Smooth muscle cell (in vitro differentiated cells): Measurements from ENCODE around the gene ZNF133. TPM values are rescaled to one million over a fixed set of nuclear protein-coding genes. Genes with fewer than 3 reads are reported as not detected.
"Not testable (repeated sequence)": the region's sequence is repeated elsewhere in the genome, so short reads cannot be mapped to it uniquely, and the experiment has no call there.

Experiments
- DNase-seq: peaks from one replicate; lab custom pipeline; 2025; ENCODE audit not compliant: unreplicated experiment; lab: John Stamatoyannopoulos, UW
- H2AFZ ChIP-seq: fragments of 200-600 bp; sonication (generic); 2 replicates; pipeline ENCODE4 v1.6.0; 2016; ENCODE audit warnings: antibody characterized with exemption, low read depth, mild to moderate bottlenecking
- H3F3A ChIP-seq: fragments of 200-600 bp; sonication (generic); 2 replicates; pipeline ENCODE4 v1.6.0; 2017; ENCODE audit warnings: antibody characterized with exemption, low read depth
- H3K27ac ChIP-seq: fragments of 200-600 bp; sonication (generic); 2 replicates; pipeline ENCODE4 v1.5.1; 2016; ENCODE audit warnings: low read depth, mild to moderate bottlenecking
- H3K27me3 ChIP-seq: fragments of 200-600 bp; sonication (generic); 2 replicates; pipeline ENCODE4 v1.6.1; 2016; ENCODE audit warnings: low read depth, mild to moderate bottlenecking
- H3K36me3 ChIP-seq: fragments of 200-600 bp; sonication (generic); 2 replicates; pipeline ENCODE4 v1.5.1; 2016; ENCODE audit warnings: low read depth
- H3K4me1 ChIP-seq: fragments of 200-600 bp; sonication (generic); 2 replicates; pipeline ENCODE4 v1.5.1; 2016; ENCODE audit warnings: low read depth
- H3K4me2 ChIP-seq: fragments of 200-600 bp; sonication (generic); 2 replicates; pipeline ENCODE4 v1.6.0; 2016; ENCODE audit warnings: mild to moderate bottlenecking
- H3K4me3 ChIP-seq: fragments of 200-600 bp; sonication (generic); 2 replicates; pipeline ENCODE4 v1.5.1; 2016; ENCODE audit warnings: mild to moderate bottlenecking
- H3K79me2 ChIP-seq: fragments of 200-600 bp; sonication (generic); 2 replicates; pipeline ENCODE4 v1.6.0; 2016; ENCODE audit warnings: low read depth, mild to moderate bottlenecking
- H3K9ac ChIP-seq: fragments of 200-600 bp; sonication (generic); 2 replicates; pipeline ENCODE4 v1.6.0; 2016; ENCODE audit warnings: low read depth
- H3K9me3 ChIP-seq: fragments of 200-600 bp; sonication (generic); replicated peaks from 2 replicates; pipeline ENCODE4 v1.5.1; 2016; ENCODE audit warnings: low read depth
- H4K20me1 ChIP-seq: fragments of 200-600 bp; sonication (generic); 2 replicates; pipeline ENCODE4 v1.6.0; 2016; ENCODE audit warnings: low read depth
- WGBS: methylation state at CpG from one replicate; pipeline ENCODE4 v1.1.7; 2016; ENCODE audit warnings: low lambda C conversion rate; 5-methylcytosine and 5-hydroxymethylcytosine counted together
- polyA plus RNA-seq: library from polyadenylated mRNA; unstranded; fragments of >200 nt; fragmentation: Nextera tagmentation; extraction: Ambion mirVana; gene quantifications from 2 replicates; pipeline ENCODE4 v1.2.1, GENCODE V29; 2016
- total RNA-seq: library from RNA; depleted of rRNA; stranded (reverse); fragments of >200 nt; gene quantifications from 2 replicates; pipeline ENCODE4 v1.2.3, GENCODE V29; 2014
- TF ChIP-seq, protein P1 (sequence below): fragments of 200-600 bp; sonication (generic); IDR thresholded peaks from 2 replicates; pipeline ENCODE4 v1.5.1; 2017; ENCODE audit warnings: borderline replicate concordance, mild to moderate bottlenecking, antibody characterized with exemption; ENCODE audit not compliant: insufficient read depth, poor library complexity, severe bottlenecking

The ZNF133 gene
- total and polyA plus RNA-seq, 2 experiments from 2014 or later = 12.5 to 22.4 TPM

DNA sequence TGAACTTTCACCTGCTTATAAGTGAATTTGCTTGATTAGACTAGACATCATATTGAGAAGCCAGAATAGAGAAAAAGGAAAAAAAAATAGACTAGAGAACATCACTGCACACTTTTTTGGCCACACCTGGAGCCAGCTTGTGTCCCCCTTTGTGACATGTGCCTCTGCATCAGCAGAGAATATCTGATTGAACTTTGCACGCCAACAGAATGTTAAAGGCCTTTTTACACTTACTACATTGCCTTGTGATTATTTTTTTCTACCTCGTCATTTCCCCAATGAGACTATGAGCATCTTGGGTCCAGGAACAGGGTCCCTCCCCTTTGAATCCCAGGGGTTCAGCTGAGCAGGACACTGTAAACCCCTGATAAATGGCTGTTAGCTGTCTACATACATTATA lies 17.2 kb upstream of the ZNF133 start:
- 94% methylated on average over 2 of the region's 2 CpGs for WGBS
- H3K4me3 ChIP-seq = no peak overlapping the region
- H3K27ac ChIP-seq = no peak overlapping the region
- H3K9ac ChIP-seq = no peak overlapping the region
- H2AFZ ChIP-seq = no peak overlapping the region
- TF ChIP-seq, protein P1, sequence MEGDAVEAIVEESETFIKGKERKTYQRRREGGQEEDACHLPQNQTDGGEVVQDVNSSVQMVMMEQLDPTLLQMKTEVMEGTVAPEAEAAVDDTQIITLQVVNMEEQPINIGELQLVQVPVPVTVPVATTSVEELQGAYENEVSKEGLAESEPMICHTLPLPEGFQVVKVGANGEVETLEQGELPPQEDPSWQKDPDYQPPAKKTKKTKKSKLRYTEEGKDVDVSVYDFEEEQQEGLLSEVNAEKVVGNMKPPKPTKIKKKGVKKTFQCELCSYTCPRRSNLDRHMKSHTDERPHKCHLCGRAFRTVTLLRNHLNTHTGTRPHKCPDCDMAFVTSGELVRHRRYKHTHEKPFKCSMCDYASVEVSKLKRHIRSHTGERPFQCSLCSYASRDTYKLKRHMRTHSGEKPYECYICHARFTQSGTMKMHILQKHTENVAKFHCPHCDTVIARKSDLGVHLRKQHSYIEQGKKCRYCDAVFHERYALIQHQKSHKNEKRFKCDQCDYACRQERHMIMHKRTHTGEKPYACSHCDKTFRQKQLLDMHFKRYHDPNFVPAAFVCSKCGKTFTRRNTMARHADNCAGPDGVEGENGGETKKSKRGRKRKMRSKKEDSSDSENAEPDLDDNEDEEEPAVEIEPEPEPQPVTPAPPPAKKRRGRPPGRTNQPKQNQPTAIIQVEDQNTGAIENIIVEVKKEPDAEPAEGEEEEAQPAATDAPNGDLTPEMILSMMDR = no peak
- no peaks in the 10 kb centered on the region for H3K36me3 ChIP-seq
- no peaks in the 10 kb centered on the region for H3K27me3 ChIP-seq
- no peaks in the 10 kb centered on the region for H4K20me1 ChIP-seq
- H3K4me2 ChIP-seq = no peak overlapping the region
- H3K9me3 ChIP-seq = no peaks in the 10 kb centered on the region
- no peaks in the 10 kb centered on the region for H3F3A ChIP-seq
- no peak for DNase-seq
- peaks cover 8% of the 10 kb centered on the region for H3K4me1 ChIP-seq
- H3K79me2 ChIP-seq = no peaks in the 10 kb centered on the region

DNA sequence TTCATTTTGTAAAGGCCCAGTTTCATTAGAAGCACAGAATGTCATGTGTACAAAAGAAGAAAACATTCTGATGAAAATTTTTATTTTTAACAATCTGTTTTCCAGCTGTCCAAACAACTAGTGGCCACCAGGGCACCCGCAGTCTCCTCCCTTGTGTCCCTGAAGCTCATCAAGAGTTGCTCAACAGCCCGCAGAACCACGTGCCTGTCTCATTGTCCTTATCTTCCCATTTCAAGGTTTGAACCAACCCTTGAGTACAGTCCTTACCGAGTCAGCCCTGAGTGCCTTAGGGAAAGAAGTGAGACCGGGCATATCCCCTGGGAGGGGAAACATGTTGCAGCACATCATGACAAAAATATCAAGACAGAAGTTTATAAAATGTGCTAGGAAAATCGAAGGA lies 15.9 kb upstream of the ZNF133 start:
- Histone ChIP-seq H3K4me3 (no peak overlapping the region), H3K36me3 (no peaks in the 10 kb centered on the region), H3K4me2 (no peak overlapping the region), H3F3A (no peaks in the 10 kb centered on the region), H3K9me3 (no peaks in the 10 kb centered on the region), H3K9ac (no peak overlapping the region), H3K27me3 (no peaks in the 10 kb centered on the region), H2AFZ (no peak overlapping the region), H3K4me1 (peaks cover 1% of the 10 kb centered on the region), H3K79me2 (no peaks in the 10 kb centered on the region), H4K20me1 (no peaks in the 10 kb centered on the region), H3K27ac (no peak overlapping the region)
- no peak for DNase-seq
- TF ChIP-seq, protein P1 = peak; percentile 4
- 67% methylated on average over 6 of the region's 6 CpGs for WGBS

DNA sequence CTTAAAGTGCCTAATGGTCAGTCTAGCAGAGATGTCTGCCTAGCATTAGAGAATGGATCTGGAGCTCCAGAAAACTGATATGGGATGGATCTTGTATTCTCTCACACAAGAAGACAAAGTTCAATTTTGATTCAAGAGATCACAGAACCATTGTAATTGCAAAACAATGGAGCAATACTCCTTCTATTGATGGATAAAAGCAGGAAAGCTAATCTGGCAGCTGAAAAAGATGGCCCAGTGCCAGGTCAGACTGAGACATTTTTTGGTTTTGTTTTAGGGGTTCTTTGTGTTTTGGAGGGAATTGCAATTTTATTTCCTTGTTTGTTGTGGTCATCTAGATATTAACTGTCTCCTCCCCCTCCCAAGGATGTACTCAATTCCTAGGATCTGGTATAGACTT lies 14.6 kb upstream of the ZNF133 start:
- H3K4me3 ChIP-seq = no peak overlapping the region
- TF ChIP-seq, protein P1 = no peak
- no peak for DNase-seq

DNA sequence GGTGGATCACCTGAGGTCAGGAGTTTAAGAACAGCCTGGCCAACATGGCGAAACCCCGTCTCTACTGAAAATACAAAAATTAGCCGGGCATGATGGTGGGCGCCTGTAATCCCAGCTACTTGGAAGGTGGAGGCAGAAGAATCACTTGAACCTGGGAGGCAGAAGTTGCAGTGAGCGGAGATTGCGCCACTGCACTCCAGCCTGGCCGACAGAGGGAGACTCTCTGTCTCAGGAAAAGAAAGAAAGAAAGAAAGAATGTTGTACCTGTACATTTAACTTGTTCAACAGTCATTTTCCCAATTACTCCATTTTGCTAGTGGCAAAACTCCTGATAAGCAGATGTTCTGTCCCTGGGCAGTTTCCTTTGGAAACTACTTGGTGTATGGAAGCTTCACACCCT lies 12.4 kb upstream of the ZNF133 start:
- H3K4me2 ChIP-seq, DNase-seq, H3K9ac ChIP-seq, H3K4me1 ChIP-seq, H3K27ac ChIP-seq, H3K27me3 ChIP-seq, H3K9me3 ChIP-seq, H4K20me1 ChIP-seq, H3K79me2 ChIP-seq, H3F3A ChIP-seq, H3K4me3 ChIP-seq, H3K36me3 ChIP-seq, H2AFZ ChIP-seq: not testable (repeated sequence)
- WGBS = 91% methylated on average over 7 of the region's 7 CpGs

More for the DNA sequence above, 14.6 kb upstream of the ZNF133 start:
- H3K79me2 ChIP-seq = no peaks in the 10 kb centered on the region
- H3K9me3 ChIP-seq = no peaks in the 10 kb centered on the region
- H3K9ac ChIP-seq = no peak overlapping the region
- no peaks in the 10 kb centered on the region for H4K20me1 ChIP-seq
- no peaks in the 10 kb centered on the region for H3K4me1 ChIP-seq
- H3K27ac ChIP-seq = no peak overlapping the region
- no peaks in the 10 kb centered on the region for H3K27me3 ChIP-seq
- no peak overlapping the region for H2AFZ ChIP-seq
- no peaks in the 10 kb centered on the region for H3F3A ChIP-seq
- H3K36me3 ChIP-seq = no peaks in the 10 kb centered on the region
- H3K4me2 ChIP-seq = no peak overlapping the region
